ENCODE measurements around the gene DDX49.
"Not testable (repeated sequence)": the region's sequence is repeated elsewhere in the genome, so short reads cannot be mapped to it uniquely, and the experiment has no call there.

DDX49 gene

DNA sequence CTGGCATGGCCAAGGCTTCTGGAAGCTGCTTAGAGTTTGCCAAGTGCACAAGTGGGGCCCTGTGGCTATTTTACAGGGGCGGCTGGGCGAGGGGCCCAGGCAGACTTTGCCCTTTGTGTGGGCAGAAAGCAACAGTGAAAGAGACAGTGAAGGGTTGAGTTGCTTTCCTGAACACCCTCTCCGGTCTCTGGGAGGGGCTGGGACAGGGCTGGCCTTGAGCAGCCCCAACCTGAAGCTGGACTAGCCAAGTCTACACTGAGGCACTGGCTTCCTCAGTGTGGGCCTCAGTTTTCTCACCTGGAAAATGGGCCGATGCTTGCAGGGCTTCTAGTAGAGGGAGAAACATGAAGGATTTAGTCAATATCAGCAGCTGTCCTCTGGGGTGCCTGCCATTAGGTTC lies 23.9 kb downstream of the DDX49 start:
- no peak for DNase-seq

DNA sequence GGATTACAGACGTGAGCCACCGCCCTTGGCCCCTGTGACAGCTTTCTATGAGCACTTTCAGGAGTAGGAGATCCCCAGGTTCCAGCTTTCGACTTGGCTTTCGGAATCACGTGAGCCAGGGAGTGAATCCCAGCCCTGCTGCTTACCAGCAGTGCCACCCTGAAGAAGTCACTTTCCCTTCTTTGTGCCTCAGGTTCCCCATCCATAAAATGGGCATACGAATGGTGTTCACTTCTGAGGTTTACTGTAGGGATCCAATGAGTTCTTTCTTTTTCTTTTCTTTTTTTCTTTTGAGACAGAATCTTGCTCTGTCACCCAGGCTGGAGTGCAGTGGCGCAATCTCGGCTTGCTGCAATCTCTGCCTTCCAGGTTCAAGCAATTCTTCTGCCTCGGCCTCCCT lies 25.8 kb downstream of the DDX49 start:
- no peak for DNase-seq

DNA sequence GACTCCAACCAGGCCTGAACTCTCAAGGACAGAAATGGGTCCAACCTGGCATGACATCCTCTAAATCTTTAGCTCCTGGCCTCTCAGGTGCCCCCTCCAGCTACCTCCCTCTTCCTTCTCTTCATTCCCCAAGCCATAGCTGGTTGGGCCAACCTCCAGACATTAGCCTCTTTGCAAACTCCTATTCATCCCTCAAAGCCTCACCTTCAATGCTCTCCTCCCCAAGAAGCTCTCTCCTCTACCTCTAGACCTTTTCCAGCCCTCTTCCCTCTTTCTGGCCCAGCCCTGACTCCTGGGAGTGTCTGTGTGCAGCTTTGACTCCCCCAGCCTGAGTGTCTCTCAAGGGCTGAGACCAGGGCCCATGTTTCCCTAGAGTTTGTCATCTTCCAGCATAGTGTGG lies 26.8 kb downstream of the DDX49 start:
- no peak for DNase-seq

DNA sequence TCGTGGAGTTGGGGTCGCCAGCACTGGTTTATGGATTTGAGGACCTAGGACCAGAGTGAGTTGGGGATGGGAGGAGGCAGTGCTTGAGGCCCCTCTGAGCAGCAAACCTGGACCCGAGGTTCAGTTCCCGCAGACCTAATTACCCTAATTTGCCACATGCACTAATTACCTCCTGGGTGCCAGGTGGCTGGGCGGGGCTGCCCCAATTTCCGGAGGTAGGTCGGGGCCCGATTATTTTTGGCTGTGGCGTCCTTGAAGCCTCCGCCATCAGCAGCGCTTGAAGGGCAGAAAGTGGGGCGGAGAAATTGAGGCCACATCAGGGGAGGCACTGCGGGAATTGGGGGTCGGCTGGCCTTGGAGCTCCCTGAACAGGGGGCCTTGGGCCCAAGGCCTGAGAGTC lies 27.4 kb downstream of the DDX49 start:
- DNase-seq: no peak

DNA sequence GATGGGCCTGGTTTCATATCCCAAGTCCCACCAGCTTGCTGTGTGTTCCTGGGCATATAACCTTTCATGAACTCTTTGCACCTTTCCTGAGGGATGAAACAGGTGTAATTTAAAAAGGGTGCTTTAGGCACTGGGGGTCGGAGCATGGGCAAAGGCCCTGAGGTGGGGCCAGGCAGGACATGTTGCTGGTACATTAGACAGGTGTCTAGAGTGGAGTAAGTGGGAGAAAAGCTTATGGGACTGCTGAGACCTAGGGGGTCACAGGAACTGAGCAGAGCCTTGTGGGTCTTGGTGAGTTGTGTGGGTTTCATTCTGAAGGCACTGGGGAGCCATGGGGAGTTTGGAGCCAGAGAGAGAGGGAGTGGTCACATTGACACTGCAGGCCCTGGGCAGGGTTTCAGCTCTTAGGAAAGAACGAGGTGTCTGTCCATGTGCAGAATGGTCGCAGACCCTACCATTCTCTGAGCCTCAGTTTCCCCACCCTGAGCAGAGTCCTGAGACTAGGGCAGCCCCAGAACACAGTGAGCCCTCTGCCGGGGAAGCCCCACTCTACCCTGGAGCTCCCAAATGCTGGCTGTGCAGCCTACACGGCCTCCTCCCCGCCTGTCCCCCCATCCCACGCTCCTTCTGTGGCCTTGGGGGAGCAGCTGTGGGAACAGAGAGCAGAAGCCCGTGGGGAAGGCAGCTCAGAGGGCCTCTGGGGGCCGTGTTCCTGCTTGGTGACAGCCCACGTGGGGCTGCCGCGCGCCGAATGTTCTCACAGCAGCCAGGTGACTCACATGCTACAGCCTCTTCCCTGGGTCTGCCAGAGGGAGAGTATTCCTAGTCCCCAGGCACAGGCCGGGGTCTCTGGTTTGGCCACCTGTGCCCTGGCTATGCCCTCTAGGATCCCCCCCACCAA lies 28.8 kb downstream of the DDX49 start:
- no peak for DNase-seq

DNA sequence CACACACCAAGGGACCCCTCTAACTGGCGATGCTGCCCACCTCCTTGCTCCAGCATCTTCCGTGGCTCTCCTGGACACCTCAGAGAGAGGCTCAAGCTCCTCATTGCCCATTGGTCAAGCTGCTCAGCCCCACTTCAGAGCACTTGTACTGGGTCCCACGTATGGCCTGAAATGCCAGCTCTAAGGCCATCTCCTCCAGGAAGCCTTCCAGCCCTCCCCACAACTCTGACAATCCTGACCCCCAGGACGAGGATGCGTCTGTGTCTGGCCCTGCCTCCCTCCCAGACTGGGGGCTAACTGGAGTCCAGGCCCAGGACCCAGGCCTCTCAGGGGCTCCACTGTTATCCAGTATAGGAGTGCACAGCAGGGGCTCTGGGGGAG lies 29.5 kb downstream of the DDX49 start:
- DNase-seq: no peak

DNA sequence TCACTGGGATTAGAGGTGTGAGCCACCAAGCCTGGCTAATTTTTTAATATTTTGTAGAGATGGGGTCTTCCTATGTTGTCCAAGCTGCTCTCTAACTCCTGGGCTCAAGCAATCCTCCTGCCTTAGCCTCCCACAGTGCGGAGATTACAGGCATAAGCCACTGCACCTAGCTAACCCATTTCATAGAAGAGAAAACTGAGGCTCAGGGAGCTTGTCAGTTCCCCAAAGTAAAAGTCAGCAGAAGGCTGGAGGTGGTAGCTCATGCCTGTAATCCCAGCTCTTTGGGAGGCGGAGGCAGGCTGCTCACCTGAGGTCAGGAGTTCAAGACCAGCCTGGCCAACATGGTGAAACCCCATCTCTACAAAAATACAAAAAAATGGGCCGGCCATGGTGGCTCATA lies 30.3 kb downstream of the DDX49 start:
- DNase-seq: no peak

DNA sequence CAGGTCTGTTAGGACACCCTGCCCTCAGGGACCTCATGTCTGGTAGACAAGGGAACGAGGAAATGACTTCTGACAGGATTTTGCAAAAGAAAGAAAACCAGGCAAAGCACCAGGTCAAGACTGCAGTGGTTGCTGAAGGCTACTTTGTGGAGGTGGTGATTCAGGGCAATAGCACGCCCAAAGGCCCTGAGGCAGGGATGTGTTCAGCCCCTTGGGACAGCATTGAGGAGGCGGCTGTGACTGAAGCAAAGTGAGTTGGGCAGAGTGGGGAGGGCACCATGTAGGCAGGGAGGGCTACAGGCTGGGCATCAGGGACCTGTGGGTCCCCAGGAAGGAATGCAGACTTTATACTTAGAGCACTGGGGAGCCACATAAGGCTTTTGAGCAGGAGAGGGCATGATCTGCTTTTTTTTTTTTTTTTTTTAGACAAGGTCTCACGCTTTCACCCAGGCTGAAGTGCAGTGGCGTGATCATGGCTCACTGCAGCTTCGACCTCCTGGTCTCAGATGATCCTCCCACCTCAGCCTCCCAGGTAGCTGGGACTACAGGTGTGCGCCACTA lies 32.3 kb downstream of the DDX49 start:
- no peak for DNase-seq

DNA sequence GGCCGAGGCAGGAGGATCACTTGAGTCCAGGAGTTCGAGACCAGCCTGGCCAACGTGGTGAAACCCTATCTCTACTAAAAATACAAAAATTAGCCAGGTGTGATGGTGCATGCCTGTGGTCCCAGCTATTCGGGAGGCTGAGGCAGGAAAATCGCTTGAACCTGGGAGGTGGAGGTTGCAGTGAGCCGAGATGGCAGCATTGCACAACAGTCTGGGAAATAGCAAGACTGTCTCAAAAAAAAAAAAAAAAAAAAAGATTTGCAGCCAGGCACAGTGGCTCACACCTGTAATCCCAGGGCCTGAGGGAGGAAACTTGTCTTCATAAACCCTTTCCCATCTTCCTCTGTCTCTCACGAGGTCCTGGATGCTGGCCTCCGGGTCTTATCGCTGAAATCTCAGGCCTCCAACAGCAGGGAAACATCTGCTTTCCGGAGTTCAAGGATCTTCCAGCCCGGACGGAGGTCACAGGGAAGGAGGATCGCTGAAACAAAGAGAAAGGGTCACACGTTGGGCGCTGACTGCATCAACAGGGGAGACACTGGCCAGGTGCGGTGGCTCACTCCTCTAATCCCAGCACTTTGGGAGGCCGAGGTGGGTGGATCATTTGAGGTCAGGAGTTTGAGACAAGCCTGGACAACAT lies 33.0 kb downstream of the DDX49 start:
- DNase-seq: not testable (repeated sequence)

DNA sequence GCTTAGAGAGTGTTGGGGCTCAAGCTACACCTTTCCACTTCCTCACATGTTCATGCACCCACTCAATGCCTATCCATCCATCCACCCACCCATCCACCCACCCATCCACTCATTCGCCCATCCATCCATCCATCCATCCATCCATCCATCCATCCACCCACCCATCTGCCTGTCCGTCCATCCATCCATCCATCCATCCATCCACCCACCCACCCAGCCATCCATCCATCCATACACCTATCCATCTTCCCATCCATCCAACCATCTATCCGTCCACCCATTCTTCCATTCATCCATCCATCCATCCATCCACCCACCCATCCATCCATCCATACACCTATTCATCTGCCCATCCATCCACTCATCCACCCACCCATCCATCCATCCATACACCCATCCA lies 34.6 kb downstream of the DDX49 start:
- DNase-seq: no peak

DNA sequence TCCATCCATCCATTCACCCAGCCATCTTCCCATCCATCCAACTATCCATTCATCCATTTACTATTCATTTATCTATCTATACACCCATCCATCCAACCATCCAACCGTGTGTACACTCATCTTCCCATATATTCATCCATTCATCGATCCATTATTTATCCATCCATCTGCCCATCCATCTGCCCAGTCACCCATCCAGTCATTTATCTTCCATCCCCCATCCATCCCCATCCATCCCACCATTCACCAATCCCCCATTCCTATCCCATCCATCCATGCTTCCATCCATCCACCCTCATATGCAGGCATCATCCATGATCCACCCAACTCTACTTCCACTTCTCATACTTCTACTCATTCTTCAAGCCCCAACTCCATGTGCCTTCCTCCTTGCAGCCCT lies 35.5 kb downstream of the DDX49 start:
- DNase-seq: no peak

DNA sequence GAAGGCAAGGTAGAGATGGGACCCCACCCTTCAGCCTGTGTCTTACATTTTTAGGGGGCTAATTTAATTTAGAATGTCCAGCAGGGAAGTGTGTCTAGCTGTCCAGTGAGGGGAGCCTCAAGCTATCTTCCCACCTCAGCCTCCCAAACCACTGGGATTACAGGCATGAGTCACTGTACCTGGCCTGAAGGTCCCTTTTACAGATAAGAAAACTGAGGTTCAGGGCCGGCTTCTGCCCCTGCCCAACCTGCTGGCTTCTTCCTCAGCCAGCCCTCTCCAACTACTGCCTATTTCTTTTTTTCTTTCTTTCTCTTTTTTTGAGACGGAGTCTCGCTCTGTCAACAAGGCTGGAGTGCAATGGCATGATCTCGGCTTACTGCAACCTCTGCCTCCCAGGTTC lies 40.9 kb downstream of the DDX49 start:
- DNase-seq: no peak

DNA sequence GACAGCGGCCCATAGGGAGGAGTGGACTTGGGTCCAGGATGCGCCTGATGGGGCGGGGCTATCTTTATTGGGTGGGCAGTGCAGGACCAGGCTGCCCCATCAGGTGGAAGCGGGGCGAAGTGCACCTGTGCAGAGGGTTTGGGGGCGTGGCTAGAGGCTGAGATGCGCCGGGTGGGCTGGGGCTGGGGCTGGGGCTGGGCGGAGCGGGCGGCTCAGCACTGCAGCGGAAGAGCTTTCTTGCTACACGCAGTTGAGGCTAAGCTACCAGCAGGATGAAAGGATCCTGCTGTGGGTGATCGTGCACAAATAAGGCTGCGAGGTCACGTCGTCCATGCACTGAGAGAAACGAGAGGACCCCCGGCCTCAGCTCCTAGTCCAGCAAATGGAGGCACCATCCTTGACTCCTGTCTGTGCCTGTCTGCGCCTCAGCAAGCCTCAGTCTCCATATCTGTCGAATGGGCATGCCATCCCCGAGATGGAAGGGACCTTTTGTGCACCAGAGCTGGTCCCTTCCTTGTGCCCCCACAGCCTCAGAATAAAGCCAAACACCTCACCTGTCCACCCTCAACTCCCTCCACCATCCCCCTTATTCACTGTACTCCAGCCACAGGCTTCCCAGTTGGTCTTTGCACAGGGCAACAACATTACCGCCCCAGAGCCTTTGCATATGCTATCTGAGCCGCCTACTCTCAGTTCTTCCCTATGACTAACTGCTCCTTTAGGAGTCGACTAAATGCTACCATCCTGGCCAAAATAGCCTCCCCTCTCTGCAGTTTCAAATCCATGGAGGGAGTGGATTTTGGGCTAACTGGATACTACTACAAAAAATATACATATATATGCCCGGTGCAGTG lies 42.5 kb downstream of the DDX49 start:
- DNase-seq: no peak

DNA sequence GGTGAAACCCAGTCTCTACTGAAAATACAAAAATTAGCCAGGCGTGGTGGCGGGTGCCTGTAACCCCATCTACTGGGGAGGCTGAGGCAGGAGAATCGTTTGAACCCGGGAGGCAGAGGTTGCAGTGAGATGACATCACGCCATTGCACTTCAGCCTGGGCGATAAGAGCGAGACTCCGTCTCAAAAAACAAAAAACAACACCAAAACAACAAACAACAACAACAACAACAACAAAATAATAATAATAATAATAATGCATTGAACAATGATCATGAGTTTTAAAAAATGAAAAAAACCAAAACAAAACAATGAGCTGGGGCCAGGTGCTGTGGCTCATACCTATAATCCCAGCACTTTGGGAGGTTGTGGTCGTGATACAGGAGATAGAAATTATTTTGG lies 44.6 kb downstream of the DDX49 start:
- no peak for DNase-seq

DNA sequence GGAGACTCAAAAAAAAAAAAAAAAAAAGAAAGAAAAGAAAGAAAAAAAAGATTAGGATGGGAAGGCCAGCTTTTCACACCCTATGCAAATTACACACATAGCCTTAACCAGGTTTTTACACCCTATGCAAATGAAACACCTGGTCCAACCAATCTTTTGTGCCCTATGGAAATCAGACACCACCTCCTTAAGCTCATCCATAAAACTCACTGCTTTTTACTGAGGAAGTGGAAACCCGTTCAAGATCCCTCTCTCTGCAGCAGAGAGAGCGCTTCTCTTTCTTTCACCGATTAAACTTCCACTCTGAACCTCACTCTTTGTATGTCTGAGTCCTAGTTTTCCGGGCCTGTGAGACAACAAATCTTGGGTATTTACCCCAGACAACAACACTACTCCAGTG lies 46.8 kb downstream of the DDX49 start:
- no peak for DNase-seq

DNA sequence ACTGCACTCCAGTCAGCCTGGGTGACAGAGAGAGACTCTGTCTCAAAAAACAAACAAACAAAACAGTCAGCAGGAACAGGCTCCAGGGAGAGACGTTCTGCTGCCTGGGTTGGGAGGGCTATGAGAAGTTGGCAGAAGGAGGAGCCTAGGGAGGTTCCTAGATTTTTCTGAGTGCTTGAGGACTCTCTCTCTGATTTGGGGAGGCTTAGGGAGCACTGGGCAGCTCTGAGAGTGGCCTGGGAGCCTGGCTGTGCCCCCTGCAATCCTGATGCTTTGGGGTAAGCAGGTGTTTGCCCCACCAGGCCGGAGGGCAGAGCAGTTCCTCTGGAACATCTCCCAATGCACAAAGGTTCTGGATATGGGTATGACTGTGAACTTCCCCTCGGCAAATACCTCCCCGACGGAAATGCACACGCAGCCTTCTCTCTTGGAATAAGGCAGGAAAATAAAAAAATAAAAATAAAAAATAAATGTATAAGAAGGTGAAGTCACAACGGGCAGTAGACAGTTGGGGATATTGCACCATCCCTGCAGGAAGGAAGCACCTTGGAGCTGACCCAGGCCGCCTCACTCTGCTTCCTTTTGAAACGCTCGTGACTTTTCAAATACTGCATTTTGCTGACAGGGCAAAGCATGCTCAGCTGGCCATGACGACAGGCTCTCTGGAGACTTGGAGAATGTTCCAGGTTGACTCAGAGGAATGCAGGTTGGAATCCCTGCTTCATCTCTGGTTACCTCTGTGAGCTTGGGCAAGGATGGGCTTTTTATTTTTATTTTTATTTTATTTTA lies 48.0 kb downstream of the DDX49 start:
- DNase-seq: no peak

DNA sequence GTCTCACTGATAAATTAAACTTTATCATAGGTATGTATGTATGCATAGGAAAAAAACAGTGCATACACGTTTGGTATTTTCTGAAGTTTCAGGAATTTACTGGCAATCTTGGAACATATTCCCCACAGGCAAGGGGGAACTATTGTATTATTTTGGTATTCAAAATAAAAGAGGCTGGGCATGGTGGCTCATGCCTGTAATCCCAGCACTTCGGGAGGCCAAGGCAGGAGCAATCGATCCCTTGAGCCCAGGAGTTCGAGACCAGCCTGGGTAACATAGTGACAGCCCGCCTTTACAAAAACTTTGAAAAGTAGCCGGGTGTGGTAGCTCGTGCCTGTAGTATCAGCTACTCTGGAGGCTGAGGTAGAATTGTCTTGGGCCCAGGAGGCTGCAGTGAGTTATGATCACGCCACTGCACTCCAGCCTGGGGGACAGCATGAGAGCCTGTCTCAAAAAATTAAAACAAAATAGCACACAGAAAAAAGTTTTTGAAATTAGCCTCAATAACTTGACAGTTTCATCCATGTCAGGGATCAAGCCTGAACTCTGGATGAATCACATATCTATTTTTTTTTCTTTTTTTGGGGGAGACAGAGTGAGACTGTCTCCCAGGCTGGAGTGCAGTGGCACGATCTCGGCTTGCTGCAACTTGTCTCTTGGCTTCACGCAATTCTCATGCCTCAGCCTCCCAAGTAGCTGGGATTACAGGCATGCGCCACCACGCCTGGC lies 50.6 kb downstream of the DDX49 start:
- no peak for DNase-seq

DNA sequence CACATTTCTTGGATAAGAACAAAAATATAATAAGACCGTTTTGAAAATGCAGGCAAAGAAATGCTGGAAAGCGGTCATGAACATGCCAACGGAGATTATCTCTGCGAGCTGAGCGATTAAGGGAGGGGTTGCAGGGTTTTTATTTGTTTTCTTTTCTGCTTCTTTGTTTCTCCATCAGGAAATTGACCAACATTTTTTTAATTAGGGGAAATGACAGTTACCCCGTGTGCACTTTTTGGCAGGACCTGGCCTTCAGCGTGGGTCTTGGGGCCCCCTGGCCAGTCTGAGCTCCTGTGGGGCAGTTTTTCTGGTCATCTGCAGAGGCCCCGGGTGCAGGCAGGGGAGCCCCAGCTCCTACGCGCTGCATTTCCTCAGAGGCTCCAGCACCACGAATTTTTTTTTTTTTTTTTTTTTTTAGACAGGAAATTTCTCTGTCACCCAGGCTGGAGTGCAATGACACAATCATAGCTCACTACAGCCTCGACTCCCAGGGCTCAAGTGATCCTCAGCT lies 52.8 kb downstream of the DDX49 start:
- DNase-seq: no peak

DNA sequence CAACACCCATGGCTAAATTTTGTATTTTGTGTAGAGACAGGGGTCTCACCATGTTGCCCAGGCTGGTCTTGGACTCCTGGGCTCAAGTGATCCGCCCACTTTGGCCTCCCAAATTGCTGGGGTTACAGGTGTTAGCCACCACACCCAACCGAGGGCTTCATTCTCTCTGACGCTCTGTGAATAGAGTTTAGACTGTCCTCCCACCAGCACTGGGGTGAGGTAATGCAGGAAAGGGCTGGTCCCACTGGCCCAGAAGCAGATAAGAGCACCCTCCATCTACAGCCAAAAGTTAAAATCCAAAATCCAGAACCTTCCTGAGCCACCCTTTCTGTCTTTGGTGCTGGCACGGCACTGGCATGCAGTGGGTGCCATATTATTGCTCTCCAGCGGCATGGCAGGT lies 53.3 kb downstream of the DDX49 start:
- DNase-seq: no peak

DNA sequence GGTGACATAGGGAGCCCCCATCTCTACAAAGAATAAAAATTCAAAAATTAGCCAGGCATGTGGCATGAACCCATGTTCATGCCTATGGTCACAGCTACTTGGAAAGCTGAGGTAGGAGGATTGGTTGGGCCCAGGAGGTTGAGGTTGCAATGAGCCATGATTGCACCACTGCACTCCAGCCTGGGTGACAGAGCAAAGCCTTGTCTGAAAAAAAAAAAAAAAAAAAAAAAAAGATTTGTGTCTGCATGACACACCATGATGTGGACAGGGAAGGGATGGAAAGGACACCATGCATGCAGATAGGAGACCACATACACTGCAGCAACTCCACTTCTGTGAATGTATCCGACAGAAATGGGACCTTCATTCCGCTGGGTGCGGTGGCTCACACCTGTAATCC lies 55.5 kb downstream of the DDX49 start:
- no peak for DNase-seq

DNA sequence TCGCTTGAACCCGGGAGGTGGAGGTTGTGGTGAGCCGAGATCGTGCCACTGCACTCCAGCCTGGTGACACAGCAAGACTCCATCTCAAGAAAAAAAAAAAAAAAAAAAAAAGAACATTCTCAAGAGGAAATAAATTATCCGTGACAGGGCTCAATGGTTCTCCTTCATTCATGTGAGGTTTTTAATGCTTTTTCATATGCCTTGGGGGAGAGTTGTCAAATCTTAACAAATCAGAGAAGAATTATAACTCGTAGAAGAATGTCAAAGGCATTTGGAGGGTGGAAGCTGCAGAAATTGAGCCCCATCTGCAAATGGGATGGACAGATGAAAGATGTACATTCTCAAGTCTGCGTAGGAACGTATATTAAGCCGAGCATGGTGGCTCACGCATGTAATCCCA lies 56.4 kb downstream of the DDX49 start:
- no peak for DNase-seq
